Measurements from ENCODE around the gene IQCM.

- TF ChIP-seq, protein P1, sequence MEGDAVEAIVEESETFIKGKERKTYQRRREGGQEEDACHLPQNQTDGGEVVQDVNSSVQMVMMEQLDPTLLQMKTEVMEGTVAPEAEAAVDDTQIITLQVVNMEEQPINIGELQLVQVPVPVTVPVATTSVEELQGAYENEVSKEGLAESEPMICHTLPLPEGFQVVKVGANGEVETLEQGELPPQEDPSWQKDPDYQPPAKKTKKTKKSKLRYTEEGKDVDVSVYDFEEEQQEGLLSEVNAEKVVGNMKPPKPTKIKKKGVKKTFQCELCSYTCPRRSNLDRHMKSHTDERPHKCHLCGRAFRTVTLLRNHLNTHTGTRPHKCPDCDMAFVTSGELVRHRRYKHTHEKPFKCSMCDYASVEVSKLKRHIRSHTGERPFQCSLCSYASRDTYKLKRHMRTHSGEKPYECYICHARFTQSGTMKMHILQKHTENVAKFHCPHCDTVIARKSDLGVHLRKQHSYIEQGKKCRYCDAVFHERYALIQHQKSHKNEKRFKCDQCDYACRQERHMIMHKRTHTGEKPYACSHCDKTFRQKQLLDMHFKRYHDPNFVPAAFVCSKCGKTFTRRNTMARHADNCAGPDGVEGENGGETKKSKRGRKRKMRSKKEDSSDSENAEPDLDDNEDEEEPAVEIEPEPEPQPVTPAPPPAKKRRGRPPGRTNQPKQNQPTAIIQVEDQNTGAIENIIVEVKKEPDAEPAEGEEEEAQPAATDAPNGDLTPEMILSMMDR (conservative IDR thresholded peaks at IDR 0.05; ENCODE audit: low read length) = no peak
- TF ChIP-seq EZH2phosphoT487 (IDR thresholded peaks at IDR 0.05; ENCODE audit: borderline replicate concordance) = no peak
Measured at GRCh38 chr4:149572716-149573115, 242.9 kb downstream of the IQCM start.

Data from Loucy (cell line).